Measurements from ENCODE around the gene UNC93A. TPM values are rescaled to one million over a fixed set of nuclear protein-coding genes. Genes with fewer than 3 reads are reported as not detected.

Gene UNC93A
- total RNA-seq, 1 experiment from 2014 or later: not detected

- Histone ChIP-seq H3K9me3 (ENCODE audit: control insufficient read depth in 1 of 2, insufficient read depth in 1 of 2, low read depth in 1 of 2, low read length in 2 of 2) (no peaks in the 10 kb centered on the region), H3K4me1 (ENCODE audit: control insufficient read depth in 1 of 2, insufficient read depth in 2 of 2, low read length in 2 of 2) (no peaks in the 10 kb centered on the region), H2AFZ (ENCODE audit: low read depth, low read length, poor library complexity, severe bottlenecking) (no peak overlapping the region), H3K27me3 (ENCODE audit: insufficient read depth, low read length) (peaks cover 20% of the 10 kb centered on the region), H3K79me2 (ENCODE audit: insufficient read depth, low read length) (no peaks in the 10 kb centered on the region), H3K4me2 (ENCODE audit: low read length) (no peak overlapping the region), H3K36me3 (ENCODE audit: control insufficient read depth in 1 of 2, insufficient read depth in 2 of 2, low read length in 2 of 2) (no peaks in the 10 kb centered on the region), H3K4me3 (replicated peaks in 1 of 2; ENCODE audit: low read depth in 1 of 2, low read length in 2 of 2) (no peak overlapping the region), H3K9ac (ENCODE audit: low read length) (no peak overlapping the region), H3K9me2 (ENCODE audit: insufficient read depth) (no peaks in the 10 kb centered on the region), H4K20me1 (ENCODE audit: insufficient read depth) (no peaks in the 10 kb centered on the region), H3K27ac (ENCODE audit: low read depth, low read length) (no peak overlapping the region)
- TF ChIP-seq ZFX (IDR thresholded peaks at IDR 0.05): no peak
- no peak for TF ChIP-seq TCF7L2 (IDR thresholded peaks at IDR 0.05; ENCODE audit: borderline replicate concordance, extremely low read depth, insufficient read depth, insufficient read length)
- no peak for TF ChIP-seq CEBPB (IDR thresholded peaks at IDR 0.05; ENCODE audit: low read depth)
- TF ChIP-seq, protein P1, sequence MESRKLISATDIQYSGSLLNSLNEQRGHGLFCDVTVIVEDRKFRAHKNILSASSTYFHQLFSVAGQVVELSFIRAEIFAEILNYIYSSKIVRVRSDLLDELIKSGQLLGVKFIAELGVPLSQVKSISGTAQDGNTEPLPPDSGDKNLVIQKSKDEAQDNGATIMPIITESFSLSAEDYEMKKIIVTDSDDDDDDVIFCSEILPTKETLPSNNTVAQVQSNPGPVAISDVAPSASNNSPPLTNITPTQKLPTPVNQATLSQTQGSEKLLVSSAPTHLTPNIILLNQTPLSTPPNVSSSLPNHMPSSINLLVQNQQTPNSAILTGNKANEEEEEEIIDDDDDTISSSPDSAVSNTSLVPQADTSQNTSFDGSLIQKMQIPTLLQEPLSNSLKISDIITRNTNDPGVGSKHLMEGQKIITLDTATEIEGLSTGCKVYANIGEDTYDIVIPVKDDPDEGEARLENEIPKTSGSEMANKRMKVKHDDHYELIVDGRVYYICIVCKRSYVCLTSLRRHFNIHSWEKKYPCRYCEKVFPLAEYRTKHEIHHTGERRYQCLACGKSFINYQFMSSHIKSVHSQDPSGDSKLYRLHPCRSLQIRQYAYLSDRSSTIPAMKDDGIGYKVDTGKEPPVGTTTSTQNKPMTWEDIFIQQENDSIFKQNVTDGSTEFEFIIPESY (IDR thresholded peaks at IDR 0.05; ENCODE audit: extremely low read depth, insufficient replicate concordance, low read length): no peak
- TF ChIP-seq RAD21 (IDR thresholded peaks at IDR 0.05; ENCODE audit: low read depth): no peak
- TF ChIP-seq, protein P2, sequence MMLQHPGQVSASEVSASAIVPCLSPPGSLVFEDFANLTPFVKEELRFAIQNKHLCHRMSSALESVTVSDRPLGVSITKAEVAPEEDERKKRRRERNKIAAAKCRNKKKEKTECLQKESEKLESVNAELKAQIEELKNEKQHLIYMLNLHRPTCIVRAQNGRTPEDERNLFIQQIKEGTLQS (IDR thresholded peaks at IDR 0.05): no peak
- intact Hi-C loops (cut with micrococcal nuclease): no loop called here
- RAD21 ChIA-PET (ENCODE audit: low non-redundant PET in 1 of 2, low total read pairs in 2 of 2, uncharacterized antibody in 2 of 2, unreplicated experiment in 2 of 2): no interaction called here
- DNase-seq (ENCODE audit: low read depth, low spot score) (no peak), ATAC-seq (no peak)
- BruUV-seq (replicated peaks): no TSS peak
- POLR2A ChIA-PET: no interaction called here
- CTCF ChIA-PET: no interaction called here
These were observed 19.0 kb upstream of the UNC93A start for GRCh38 chr6:167272151-167272550.

DNA sequence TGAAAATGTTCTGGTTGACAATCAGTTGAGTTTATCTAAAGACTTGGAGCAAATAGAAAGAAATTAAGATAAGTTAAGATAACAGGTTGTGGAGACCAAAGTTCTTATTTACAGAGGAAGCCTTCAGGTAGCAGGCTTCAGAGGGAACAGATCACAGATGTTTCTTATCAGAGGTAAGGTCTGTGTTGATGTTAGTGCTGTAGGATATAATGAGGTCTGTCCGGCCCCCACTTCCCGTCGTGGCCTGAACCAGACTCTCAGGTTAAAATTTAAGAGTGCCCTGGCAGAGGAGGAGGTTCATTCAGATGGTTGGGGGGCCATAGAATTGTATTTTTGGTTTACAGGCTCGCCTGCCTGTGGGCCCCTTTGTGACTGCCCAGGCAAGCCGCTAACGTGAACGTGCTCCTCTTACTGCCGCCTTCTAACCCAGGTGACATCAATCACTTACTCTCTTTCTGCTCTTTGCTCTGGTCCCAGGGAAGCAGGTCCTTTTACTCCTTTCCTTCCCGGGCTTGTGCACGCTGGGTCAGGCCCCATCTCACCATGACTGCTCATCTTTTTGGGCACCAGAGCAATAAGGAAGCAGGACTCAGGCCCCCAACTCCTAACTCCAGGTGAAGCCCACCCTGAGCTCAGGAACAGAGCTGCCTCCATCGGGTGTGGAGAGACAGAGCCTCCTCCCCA lies 18.3 kb upstream of the UNC93A start:
- H3K9me2 ChIP-seq (ENCODE audit: insufficient read depth): no peaks in the 10 kb centered on the region
- H3K36me3 ChIP-seq (ENCODE audit: control insufficient read depth in 1 of 2, insufficient read depth in 2 of 2, low read length in 2 of 2): no peaks in the 10 kb centered on the region
- ChIA-PET RAD21 (ENCODE audit: low non-redundant PET in 1 of 2, low total read pairs in 2 of 2, uncharacterized antibody in 2 of 2, unreplicated experiment in 2 of 2) (no interaction called here), POLR2A (no interaction called here), CTCF (no interaction called here)
- no peaks in the 10 kb centered on the region for H4K20me1 ChIP-seq (ENCODE audit: insufficient read depth)
- H2AFZ ChIP-seq (ENCODE audit: low read depth, low read length, poor library complexity, severe bottlenecking): no peak overlapping the region
- H3K9ac ChIP-seq (ENCODE audit: low read length): no peak overlapping the region
- no peak overlapping the region for H3K4me3 ChIP-seq (replicated peaks in 1 of 2; ENCODE audit: low read depth in 1 of 2, low read length in 2 of 2)
- no peaks in the 10 kb centered on the region for H3K9me3 ChIP-seq (ENCODE audit: control insufficient read depth in 1 of 2, insufficient read depth in 1 of 2, low read depth in 1 of 2, low read length in 2 of 2)
- DNase-seq (ENCODE audit: low read depth, low spot score) (no peak), ATAC-seq (no peak)
- no peak overlapping the region for H3K4me2 ChIP-seq (ENCODE audit: low read length)
- no peaks in the 10 kb centered on the region for H3K4me1 ChIP-seq (ENCODE audit: control insufficient read depth in 1 of 2, insufficient read depth in 2 of 2, low read length in 2 of 2)
- intact Hi-C loops (cut with micrococcal nuclease): no loop called here
- H3K79me2 ChIP-seq (ENCODE audit: insufficient read depth, low read length): no peaks in the 10 kb centered on the region
- no peak overlapping the region for H3K27ac ChIP-seq (ENCODE audit: low read depth, low read length)
- BruUV-seq (replicated peaks): no TSS peak
- peaks cover 20% of the 10 kb centered on the region for H3K27me3 ChIP-seq (ENCODE audit: insufficient read depth, low read length)
- TF ChIP-seq YY1 (IDR thresholded peaks at IDR 0.05; ENCODE audit: extremely low read depth, insufficient replicate concordance, low read depth, low read length) (no peak), SP1 (IDR thresholded peaks at IDR 0.05; ENCODE audit: low read depth) (no peak), TCF7L2 (IDR thresholded peaks at IDR 0.05; ENCODE audit: borderline replicate concordance, extremely low read depth, insufficient read depth, insufficient read length) (no peak), ELF1 (IDR thresholded peaks at IDR 0.05; ENCODE audit: borderline replicate concordance, low read depth) (no peak)
- TF ChIP-seq, protein P1 (IDR thresholded peaks at IDR 0.05; ENCODE audit: extremely low read depth, insufficient replicate concordance, low read length): no peak
- TF ChIP-seq, protein P3, sequence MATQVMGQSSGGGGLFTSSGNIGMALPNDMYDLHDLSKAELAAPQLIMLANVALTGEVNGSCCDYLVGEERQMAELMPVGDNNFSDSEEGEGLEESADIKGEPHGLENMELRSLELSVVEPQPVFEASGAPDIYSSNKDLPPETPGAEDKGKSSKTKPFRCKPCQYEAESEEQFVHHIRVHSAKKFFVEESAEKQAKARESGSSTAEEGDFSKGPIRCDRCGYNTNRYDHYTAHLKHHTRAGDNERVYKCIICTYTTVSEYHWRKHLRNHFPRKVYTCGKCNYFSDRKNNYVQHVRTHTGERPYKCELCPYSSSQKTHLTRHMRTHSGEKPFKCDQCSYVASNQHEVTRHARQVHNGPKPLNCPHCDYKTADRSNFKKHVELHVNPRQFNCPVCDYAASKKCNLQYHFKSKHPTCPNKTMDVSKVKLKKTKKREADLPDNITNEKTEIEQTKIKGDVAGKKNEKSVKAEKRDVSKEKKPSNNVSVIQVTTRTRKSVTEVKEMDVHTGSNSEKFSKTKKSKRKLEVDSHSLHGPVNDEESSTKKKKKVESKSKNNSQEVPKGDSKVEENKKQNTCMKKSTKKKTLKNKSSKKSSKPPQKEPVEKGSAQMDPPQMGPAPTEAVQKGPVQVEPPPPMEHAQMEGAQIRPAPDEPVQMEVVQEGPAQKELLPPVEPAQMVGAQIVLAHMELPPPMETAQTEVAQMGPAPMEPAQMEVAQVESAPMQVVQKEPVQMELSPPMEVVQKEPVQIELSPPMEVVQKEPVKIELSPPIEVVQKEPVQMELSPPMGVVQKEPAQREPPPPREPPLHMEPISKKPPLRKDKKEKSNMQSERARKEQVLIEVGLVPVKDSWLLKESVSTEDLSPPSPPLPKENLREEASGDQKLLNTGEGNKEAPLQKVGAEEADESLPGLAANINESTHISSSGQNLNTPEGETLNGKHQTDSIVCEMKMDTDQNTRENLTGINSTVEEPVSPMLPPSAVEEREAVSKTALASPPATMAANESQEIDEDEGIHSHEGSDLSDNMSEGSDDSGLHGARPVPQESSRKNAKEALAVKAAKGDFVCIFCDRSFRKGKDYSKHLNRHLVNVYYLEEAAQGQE (IDR thresholded peaks at IDR 0.05; ENCODE audit: low read depth): no peak

Measured in HCT116 (cell line).